HG02642 (cell line): Measurements from ENCODE around the gene TMEM270.
A peak's percentile ranks its signal among the peaks of the same experiment; 100 is the strongest.
"Not testable (repeated sequence)": the region's sequence is repeated elsewhere in the genome, so short reads cannot be mapped to it uniquely, and the experiment has no call there.

Experiments used
- ATAC-seq: cut with Tn5 transposase; IDR thresholded peaks from one replicate; pipeline ENCODE4 v1.9.1; 2021; ENCODE audit warnings: mild to moderate bottlenecking; ENCODE audit not compliant: unreplicated experiment, poor library complexity

The TMEM270 gene

GRCh38 chr7:73860859-73861258 lies at the start of gene TMEM270:
TMEM270 (plus strand) TSS chr7:73861159; CDS start chr7:73861195, 36 bp downstream.
- ATAC-seq, result no peak

GRCh38 chr7:73811760-73812168 lies 49.2 kb upstream of the TMEM270 start:
- peak; percentile 64 for ATAC-seq

- ATAC-seq, result no peak
Measured at GRCh38 chr7:73812996-73813395, 48.0 kb upstream of the TMEM270 start.

GRCh38 chr7:73815436-73815835 lies 45.5 kb upstream of the TMEM270 start:
- ATAC-seq, result no peak

GRCh38 chr7:73817121-73817520 lies 43.8 kb upstream of the TMEM270 start:
- no peak for ATAC-seq

- ATAC-seq, result no peak
Measured at GRCh38 chr7:73820013-73820412, 40.9 kb upstream of the TMEM270 start.

GRCh38 chr7:73821597-73822285 lies 39.2 kb upstream of the TMEM270 start:
- not testable (repeated sequence) for ATAC-seq

GRCh38 chr7:73822319-73823173 lies 38.4 kb upstream of the TMEM270 start:
- no peak for ATAC-seq

- no peak for ATAC-seq
Measured at GRCh38 chr7:73823257-73823656, 37.7 kb upstream of the TMEM270 start.

GRCh38 chr7:73823873-73824592 lies 36.9 kb upstream of the TMEM270 start:
- ATAC-seq, result no peak

- ATAC-seq, result no peak
Measured at GRCh38 chr7:73824986-73825385, 36.0 kb upstream of the TMEM270 start.

GRCh38 chr7:73827567-73828106 lies 33.3 kb upstream of the TMEM270 start:
- no peak for ATAC-seq

- ATAC-seq, result no peak
Measured at GRCh38 chr7:73828107-73828803, 32.7 kb upstream of the TMEM270 start.

- ATAC-seq, result no peak
Measured at GRCh38 chr7:73828972-73829371, 32.0 kb upstream of the TMEM270 start.

- ATAC-seq, result no peak
Measured at GRCh38 chr7:73829505-73829904, 31.5 kb upstream of the TMEM270 start.

GRCh38 chr7:73829921-73830680 lies 30.9 kb upstream of the TMEM270 start:
- no peak for ATAC-seq

- no peak for ATAC-seq
Measured at GRCh38 chr7:73830681-73831583, 30.0 kb upstream of the TMEM270 start, which contains the start of gene CLDN4. CLDN4 (plus strand) TSS chr7:73830996; CDS start chr7:73831202, 206 bp downstream.

- no peak for ATAC-seq
Measured at GRCh38 chr7:73831584-73831833, 29.4 kb upstream of the TMEM270 start.
